22Rv1 (cell line): ENCODE results near the gene MYL5.

Experiments used
- CTCF ChIP-seq: fragments of 450-650 bp; IDR thresholded peaks from 2 replicates; pipeline ENCODE4 v1.5.1; 2017; ENCODE audit warnings: mild to moderate bottlenecking
- ZFX ChIP-seq: fragments of 450-650 bp; IDR thresholded peaks from 2 replicates; pipeline ENCODE4 v1.6.1; 2017; ENCODE audit warnings: antibody characterized with exemption, borderline replicate concordance

GRCh38 chr4:684623-685327 lies 10.4 kb downstream of the MYL5 start:
- TF ChIP-seq CTCF: no peak
- no peak for TF ChIP-seq ZFX
